ENCODE measurements around the gene RUBCN.
"Not testable (repeated sequence)": the region's sequence is repeated elsewhere in the genome, so short reads cannot be mapped to it uniquely, and the experiment has no call there.

Gene RUBCN

GRCh38 chr3:197658706-197659105 lies 78.0 kb downstream of the RUBCN start:
- DNase-seq (ENCODE audit: low read depth): not testable (repeated sequence)

GRCh38 chr3:197657541-197658292 lies 79.0 kb downstream of the RUBCN start:
- DNase-seq (ENCODE audit: low read depth): not testable (repeated sequence)

DNA sequence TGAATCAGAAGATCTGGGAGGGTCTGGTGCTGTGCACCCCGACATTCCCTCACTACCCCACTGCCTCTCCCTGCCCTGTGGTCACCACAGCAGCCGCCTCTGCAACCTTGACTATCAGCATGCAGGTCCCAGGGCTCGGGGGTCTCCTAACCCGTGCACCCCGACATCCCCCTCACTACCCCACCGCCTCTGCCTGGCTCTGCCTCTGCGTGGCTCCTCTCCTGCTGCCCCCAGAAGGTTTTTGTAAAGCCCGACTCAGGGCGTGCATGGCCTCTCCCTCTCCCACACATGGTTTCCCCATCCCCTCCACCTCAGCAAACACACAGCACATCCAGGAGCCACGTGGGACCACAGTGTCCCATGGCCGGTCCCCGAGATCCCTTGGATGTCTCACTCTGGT lies 79.7 kb downstream of the RUBCN start:
- DNase-seq (ENCODE audit: low read depth): not testable (repeated sequence)

- not testable (repeated sequence) for DNase-seq (ENCODE audit: low read depth)
Measured at GRCh38 chr3:197656129-197656528, 80.6 kb downstream of the RUBCN start.

GRCh38 chr3:197654998-197655330 lies 81.7 kb downstream of the RUBCN start:
- DNase-seq (ENCODE audit: low read depth): not testable (repeated sequence)

DNA sequence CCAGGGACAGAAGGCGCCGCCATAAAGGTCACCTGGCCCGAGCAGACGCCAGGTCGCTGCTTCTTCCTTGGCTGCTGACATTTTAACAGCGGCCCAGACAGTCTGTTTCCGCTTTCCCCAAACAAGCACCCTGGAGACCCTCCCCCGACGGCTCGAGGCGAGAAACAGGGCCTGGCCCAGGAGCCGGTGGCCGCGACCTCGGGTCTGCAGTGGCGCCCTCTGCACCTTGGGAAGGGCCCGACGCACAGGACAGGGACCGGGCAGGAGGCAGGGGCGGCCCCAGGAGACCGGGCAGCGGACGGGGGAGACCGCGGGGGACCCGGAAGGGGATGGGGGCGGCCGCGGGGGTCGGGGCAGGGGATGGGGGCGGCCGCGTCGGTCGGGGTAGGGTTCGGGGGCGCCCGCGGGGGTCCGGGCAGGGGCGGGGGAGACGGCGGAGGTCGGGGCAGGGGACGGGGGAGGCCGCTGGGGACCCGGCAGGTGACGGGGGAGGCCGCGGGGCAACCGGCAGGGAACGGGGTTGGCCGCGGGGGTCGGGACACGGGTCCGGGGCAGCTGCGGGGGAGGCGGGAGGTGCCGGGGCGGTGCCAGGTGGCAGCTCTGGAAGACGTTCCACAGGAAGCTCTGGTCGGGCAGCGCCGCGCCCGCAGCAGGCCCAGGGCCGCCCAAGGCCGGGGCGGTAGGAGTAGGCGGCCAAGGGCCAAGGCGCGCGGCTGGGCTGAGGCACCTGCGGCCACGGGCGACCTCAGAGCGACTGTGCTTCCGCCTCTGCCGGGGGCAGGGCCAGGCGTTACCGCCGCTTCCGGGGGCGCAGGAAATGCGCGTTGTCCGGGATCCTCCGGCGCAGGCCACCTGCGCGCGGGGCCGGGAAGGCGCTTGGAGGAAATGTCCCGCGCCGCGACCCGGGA lies 82.4 kb downstream of the RUBCN start:
- DNase-seq (ENCODE audit: low read depth): not testable (repeated sequence)

DNA sequence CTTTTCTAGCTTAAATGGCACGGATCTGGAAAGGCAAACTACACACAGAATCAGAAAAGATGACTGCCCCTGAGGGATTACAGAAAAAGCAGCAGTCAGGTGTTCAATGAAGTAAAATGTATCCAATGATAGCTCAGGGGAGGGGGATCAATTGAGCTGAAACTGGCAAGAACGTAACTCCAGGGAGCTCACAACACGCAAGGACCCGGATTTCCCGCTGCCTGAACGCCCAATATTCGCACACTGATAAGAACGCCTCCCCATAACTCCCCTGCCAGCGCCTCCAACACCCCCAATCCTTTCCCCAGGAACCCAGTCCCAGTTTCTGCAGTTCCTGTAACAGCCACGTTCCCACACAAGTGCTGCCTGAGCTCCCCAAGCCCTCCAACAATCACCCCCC lies 83.8 kb downstream of the RUBCN start:
- DNase-seq (ENCODE audit: low read depth): not testable (repeated sequence)

- not testable (repeated sequence) for DNase-seq (ENCODE audit: low read depth)
Measured at GRCh38 chr3:197647649-197648048, 89.1 kb downstream of the RUBCN start.

DNA sequence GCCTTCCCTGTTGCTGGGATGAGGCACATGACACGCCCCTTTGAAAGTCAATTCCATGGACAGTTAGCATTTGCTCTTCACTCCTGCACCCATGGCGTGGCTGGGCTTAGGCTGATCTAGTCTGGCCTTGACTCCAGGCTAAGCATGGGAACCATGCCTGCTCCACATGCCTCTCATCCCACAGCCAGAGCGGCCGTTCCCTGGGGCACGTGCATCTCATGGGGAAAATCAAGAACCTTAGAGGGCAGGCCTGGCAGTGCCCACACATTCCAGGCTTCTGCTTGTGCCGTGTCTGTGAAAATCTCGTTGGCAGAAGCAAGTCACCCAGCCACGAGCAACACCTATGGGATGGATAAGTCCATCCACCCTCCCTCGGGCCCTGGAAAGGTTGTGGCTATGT lies 89.5 kb downstream of the RUBCN start:
- not testable (repeated sequence) for DNase-seq (ENCODE audit: low read depth)

GRCh38 chr3:197646294-197646693 lies 90.4 kb downstream of the RUBCN start:
- DNase-seq (ENCODE audit: low read depth): not testable (repeated sequence)

DNA sequence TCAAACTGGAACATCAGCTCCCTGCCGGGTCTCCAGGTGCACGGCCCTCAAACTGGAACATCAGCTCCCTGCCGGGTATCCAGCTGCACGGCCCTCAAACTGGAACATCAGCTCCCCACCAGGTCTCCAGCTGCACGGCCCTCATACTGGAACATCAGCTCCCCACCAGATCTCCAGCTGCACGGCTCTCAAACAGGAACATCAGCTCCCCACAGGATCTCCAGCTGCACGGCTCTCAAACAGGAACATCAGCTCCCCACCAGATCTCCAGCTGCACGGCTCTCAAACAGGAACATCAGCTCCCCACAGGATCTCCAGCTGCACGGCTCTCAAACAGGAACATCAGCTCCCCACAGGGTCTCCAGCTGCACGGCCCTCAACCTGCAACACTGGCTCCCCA lies 99.1 kb downstream of the RUBCN start:
- not testable (repeated sequence) for DNase-seq (ENCODE audit: low read depth)

DNA sequence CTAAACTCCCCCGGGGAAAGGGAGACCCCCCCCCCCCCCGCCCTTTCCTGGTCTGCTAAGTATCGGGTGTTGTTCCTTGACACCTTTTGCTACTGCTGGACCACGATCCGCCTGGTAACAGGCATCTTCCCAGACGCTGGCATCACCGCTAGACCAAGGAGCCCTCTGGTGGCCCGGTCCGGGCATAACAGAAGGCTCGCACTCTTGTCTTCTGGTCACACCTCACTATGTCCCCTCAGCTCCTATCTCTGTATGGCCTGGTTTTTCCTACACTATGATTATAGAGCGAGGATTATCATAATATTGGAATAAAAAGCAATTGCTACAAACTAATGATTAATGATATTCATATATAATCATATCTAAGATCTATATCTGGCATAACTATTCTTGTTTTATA lies 104.7 kb downstream of the RUBCN start:
- not testable (repeated sequence) for DNase-seq (ENCODE audit: low read depth)

DNA sequence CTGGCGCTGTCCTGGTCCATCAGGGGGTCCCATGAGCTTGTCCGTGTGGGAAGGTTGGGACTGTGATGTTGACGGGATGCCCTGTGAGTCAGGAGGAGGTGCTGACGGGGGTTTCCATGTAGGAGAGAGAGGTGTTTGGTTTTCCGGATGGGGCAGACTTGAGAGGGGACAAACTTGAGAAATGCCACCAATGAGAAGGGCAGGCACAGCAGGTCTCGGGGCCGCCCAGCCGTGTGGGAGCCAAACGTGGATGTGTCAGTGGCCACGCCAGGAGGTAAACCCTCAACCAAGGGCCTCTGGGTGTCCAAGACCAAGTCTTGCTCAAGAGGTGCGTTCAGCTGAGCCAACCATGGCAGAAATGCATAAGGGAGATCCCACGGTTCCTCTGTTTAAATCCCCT lies 105.9 kb downstream of the RUBCN start:
- DNase-seq (ENCODE audit: low read depth): not testable (repeated sequence)

GRCh38 chr3:197629286-197629685 lies 107.4 kb downstream of the RUBCN start:
- DNase-seq (ENCODE audit: low read depth): not testable (repeated sequence)

DNA sequence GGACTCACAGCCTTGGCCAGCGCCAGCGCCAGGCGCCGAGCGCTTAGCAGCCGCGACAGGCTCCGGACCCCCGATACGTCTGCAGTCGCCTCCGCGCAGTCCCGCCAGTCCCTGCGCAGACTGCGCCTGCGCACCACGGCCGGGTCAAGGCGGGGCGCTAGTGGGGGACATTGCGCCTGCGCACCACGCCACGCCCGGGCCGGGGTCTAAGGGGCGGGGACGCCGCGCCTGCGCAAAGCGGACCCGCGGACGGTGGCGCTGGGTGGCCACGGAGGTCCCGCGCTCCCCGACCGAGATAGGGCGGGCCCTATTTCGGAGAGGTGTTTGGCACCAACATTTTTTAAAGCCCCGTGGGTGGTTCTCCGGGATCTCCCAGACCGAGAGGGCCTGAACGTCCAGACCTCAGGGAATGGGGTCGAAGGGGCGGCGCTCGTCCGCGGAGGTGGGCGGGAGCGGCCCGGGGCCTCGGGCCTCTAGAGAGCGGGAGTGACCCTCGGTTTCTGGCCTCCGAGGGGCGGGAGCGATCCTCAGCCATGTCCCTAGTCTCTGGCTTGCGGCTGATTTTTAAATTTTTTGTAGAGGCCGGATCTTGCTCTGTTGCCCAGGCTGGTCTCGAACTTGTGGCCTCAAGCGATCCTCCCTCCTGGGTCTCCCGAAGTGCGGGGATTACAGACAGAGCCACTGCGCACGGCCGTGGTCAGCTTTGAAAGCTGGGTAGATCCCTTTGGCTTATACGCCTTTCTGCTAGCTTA lies 108.8 kb downstream of the RUBCN start:
- not testable (repeated sequence) for DNase-seq (ENCODE audit: low read depth)

DNA sequence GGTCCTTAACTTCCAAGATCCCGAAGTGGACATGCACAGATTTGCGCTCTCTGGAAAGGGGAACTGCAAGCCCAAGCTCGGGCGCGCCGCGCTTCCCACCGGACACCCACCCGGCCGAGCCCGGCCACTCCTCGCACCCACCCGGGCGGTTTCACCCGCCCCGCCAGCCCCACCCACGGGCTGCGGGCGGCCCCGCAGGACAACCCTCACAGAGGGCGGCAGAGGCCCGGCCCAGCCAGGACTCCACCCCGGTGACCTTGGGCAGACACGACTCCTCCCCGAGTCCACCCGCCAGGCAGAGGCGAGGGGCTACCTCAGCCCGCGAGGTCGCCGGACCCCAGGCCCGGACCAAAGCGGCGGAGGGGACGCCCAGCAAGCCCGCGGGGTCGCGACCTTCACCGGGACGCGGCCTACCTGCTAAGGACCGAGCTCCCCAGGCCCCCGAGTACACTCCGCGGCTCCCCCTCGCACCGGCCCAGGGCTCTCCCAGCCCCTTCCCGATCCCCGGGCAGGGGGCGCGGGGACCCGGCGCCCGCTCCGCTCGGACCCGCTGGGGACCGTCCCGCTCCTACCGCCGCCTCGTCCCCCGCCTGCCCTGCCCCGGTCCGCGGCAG lies 109.4 kb downstream of the RUBCN start:
- DNase-seq (ENCODE audit: low read depth): not testable (repeated sequence)

- not testable (repeated sequence) for DNase-seq (ENCODE audit: low read depth)
Measured at GRCh38 chr3:197626404-197627157, 110.1 kb downstream of the RUBCN start.

- not testable (repeated sequence) for DNase-seq (ENCODE audit: low read depth)
Measured at GRCh38 chr3:197621478-197621877, 115.2 kb downstream of the RUBCN start.
